NCI-H146 (cell line): ENCODE measurements around the gene MRPL36.
"Not testable (repeated sequence)": the region's sequence is repeated elsewhere in the genome, so short reads cannot be mapped to it uniquely, and the experiment has no call there.

Source experiments
- DNase-seq: peaks from one replicate; lab custom pipeline; 2025; lab: John Stamatoyannopoulos, UW

MRPL36 gene

GRCh38 chr5:1799602-1800471 lies at the start of gene MRPL36:
MRPL36 (minus strand) TSS chr5:1799837; CDS start chr5:1798935, 902 bp downstream.
- peak; percentile 92 for DNase-seq

GRCh38 chr5:1847611-1848010 lies 48.0 kb upstream of the MRPL36 start:
- DNase-seq: no peak

- no peak for DNase-seq
These were observed 47.4 kb upstream of the MRPL36 start for GRCh38 chr5:1847056-1847455.

- DNase-seq: no peak
These were observed 46.9 kb upstream of the MRPL36 start for GRCh38 chr5:1846583-1846982.

DNA sequence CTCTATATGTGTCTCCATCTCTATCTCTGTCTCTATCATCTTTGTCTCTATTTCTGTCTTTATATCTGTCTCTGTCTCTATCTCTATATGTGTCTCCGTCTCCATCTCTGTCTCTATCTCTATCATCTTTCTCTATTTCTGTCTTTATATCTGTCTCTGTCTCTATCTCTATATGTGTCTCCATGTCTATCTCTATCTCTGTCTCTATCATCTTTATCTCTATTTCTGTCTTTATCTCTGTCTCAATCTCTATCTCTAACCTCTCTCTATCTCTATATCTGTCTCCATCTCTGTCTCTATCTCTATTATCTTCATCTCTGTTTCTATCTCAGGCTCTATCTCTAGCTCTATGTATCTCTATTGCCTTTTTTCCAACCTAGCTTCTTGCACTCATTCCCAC lies 46.1 kb upstream of the MRPL36 start:
- no peak for DNase-seq

GRCh38 chr5:1844708-1845436 lies 45.2 kb upstream of the MRPL36 start:
- DNase-seq: no peak

DNA sequence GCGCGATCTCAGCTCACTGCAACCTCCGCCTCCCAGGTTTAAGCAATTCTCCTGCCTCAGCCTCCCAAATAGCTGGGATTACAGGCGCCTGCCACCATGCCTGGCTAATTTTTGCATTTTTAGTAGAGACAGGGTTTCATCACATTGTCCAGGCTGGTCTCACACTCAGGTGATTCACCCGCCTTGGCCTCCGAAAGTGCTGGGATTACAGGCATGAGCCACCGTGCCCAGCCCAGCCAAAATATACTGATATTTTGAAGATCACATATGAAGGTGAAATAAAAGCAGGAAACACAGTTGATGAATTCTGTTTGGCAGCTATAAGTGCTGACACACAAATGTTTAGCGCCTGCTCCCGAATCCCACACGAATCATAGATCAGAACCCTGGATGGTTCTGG lies 44.1 kb upstream of the MRPL36 start:
- not testable (repeated sequence) for DNase-seq

- no peak for DNase-seq
These were observed 42.6 kb upstream of the MRPL36 start for GRCh38 chr5:1842004-1842819.

GRCh38 chr5:1840741-1841521 lies 41.3 kb upstream of the MRPL36 start:
- DNase-seq: peak; percentile 7

- DNase-seq: no peak
These were observed 40.5 kb upstream of the MRPL36 start for GRCh38 chr5:1840071-1840547.

DNA sequence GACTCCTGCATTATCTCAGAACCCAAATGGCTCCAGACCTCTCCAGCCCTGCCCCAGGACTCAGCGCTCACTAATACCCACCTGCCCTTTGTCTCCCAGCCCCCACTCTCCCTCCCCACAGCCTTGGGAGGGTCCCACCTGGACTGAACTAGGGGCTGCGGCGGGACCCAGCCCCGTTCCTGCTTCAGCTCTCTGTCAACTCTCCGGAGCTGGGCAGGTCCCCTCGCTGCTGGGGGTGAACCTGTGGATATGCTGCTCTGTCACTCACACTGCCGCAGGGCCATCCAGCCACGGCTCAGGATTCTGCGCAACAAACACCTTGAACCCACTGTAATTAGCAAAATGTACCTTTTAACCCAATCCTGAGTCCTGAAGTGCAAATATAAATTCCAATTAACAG lies 38.4 kb upstream of the MRPL36 start:
- no peak for DNase-seq

GRCh38 chr5:1836891-1837880 lies 37.5 kb upstream of the MRPL36 start:
- no peak for DNase-seq

- no peak for DNase-seq
These were observed 36.7 kb upstream of the MRPL36 start for GRCh38 chr5:1836176-1836890.

DNA sequence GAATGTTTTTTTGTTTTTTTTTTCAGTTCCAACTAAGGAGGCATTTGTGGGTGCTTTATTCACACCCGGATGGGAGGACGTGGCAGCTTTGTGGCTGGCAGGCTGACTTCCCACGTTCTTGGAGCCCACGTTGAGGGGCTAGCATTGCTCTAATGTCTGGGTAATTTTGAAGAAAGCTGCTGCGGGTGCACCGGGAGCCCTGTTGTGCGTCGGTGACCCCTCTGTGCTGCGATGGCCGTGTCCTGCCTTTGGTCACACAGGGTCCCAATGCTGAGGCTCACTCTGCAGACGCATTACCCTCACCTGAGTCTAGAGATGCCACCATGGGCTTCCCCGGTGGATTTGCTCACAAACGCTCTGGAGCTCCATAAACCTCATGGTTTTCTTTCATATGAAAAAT lies 35.8 kb upstream of the MRPL36 start:
- DNase-seq: no peak

GRCh38 chr5:1834721-1835429 lies 35.2 kb upstream of the MRPL36 start:
- peak; percentile 65 for DNase-seq

DNA sequence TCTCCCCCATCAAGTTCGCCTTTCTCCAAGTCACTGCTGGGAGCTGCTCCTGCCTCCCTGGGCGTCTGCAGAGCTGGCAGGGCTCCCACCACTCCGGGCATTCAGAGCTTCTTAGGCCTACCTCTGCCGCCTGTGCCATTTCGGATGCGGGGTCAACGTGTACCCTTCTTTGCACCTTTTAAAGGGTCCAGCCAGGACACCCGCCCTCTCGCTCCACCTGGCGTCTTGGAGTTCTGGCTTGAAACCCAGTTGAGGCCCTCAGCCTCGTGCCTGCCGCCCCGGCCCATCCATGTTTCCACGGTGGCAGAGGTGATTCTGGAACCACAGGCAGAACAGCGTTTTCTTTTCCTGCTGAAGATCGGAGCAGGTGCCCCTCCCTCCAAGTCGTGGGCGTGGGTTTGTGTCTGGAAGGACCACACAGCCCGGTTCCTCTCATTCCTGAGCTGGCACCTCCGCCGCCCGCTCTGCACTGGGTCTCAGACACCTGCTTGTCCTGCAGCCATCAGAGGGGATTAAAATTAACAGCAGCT lies 34.5 kb upstream of the MRPL36 start:
- DNase-seq: no peak

- no peak for DNase-seq
These were observed 33.8 kb upstream of the MRPL36 start for GRCh38 chr5:1833264-1834021.
